Lung microvascular endothelial cell (primary cell): ENCODE measurements around the gene CELSR3. TPM values are rescaled to one million over a fixed set of nuclear protein-coding genes. Genes with fewer than 3 reads are reported as not detected.
A peak's percentile ranks its signal among the peaks of the same experiment; 100 is the strongest.

Experiments used
- DNase-seq, 2 donors: peaks; one replicate each; pipeline versions ENCODE4 v3.0.0 to v3.0.0-alpha.2; 2010; ENCODE audit warnings: low read depth in 2 of 2
- total RNA-seq: library from RNA; depleted of rRNA; stranded (reverse); fragments of >200 nt; gene quantifications from 2 replicates; pipeline ENCODE4 v1.2.1, GENCODE V29; 2014

CELSR3 gene
- total RNA-seq, 1 donor from 2014 or later, result 0.20 TPM

DNA sequence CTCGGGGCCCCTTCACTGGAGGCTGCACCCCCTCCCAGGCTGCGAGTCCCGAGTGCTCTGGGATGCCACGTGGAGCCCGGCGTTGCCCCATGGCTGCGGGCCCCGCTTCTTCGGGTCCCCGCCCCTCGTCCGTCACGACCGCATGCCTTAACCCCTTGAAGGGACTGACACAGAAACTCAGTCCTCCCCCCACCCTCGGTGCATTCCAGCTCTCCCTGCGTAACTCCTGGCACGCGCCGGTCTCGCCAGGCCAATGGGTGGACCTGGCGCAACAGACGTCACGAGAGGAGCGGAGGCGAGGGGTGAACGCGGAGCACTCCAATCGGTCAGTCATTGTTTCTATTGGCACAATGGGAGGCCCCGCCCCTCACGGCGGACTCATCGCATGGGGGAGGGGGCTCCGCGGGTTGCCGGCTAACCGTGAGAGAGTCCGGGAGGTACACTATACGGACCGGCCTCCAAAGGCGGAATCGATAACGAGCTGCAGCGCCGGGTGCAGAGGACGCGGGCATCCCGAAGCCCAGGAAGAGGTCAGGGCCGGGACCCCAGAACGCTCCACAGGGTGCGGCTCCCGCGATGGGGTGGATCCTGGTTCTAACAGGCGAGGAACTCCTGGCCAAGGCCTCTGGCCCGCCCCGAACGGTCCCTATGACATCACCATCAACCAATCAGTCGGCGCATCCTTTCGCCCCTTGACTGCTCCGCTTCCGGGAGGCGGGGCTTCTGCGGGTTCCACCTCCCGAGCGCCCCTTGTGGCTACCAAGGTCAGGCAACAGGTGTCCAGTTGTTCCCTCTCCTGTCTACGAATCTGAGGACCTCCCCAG lies 1.0 kb upstream of the CELSR3 start:
- DNase-seq, result peak; percentile 97

DNA sequence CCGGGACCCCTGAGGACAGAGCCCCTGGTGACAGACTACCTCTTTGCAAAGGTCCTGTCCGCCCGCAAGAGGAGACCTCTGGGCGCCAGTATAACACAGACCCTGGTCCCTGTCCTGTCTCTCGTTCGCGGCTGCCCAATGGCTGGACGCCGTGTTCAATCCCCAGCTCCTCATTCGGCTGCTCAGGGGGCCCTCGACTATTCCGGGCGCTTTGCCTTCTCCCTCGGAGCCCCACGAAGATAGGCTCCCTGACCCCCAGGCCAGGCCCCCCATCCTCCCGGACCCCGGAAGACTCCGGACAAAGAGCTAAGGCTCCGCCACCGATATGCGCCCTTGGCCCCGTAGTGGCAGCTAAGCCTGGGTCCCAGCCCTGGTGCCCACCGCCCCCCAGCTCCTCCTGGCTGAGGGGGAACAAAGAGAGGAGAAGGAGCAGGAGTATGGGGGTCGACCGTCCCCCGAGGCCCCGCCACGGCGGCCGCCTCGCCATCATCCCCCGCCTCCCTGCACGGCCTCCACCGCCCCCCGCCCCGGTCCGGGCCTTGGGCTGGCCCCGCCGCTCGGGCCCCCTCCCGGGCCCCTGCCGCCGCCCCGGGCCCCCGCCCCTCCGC lies 437 bp downstream of the CELSR3 start:
- DNase-seq, result no peak

DNA sequence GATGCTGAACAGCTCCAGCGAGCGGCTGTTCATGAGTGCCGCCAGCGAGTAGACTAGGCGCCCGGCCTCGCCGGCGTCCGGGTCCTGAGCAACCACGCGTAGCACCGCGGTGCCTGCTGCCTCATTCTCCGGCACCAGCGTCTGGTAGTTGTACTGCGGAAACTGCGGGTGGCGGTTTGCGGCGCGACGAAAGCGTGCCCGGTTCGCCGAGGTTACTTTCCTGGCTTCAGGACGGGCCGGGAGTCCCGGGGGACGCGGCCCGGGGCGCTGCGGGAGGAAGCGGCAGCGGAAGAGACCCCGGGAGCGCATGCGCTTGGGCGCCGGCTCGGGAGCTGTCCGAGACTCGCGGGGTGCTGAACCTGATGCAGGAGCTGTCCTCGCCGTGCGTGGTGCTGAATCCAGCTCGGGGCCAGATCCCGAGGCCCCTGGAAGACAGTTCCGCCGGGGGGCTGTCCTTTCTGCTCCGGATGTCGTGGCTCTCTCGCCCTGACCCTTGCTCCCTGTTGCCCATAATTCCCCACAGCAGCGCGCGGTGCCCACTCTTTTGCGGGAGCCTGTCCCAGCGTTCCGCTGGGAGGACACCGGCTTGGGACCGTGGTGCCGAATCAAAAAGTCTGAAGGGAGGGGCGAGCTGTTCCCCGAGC lies 1.1 kb downstream of the CELSR3 start:
- DNase-seq, result peak; percentile 44 to 69

GRCh38 chr3:48660800-48661400 lies 1.8 kb downstream of the CELSR3 start:
- DNase-seq, result no peak

DNA sequence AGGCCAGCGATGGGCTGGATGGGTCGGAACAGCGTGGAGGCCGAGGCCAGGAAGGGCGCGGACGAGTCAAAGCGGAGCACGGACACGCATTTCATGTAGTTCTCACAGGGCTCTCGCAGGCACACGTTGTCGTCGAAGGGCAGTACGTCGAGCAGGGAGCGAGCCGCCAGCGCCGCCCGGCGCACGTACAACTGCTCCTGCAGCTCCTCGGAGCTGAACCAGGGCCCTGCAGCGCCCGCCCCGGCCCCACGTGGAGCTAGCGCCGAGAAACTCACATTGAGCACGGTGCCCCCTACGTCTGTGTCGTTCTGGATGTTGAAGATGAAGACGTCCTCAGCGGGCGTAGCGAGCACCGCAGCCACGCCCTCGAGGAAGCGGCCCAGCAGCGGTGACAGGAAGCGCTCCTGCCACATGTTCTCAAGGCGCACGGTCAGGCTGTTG lies 5.8 kb downstream of the CELSR3 start:
- peak in 1 of 2 donors; percentile 17 for DNase-seq

GRCh38 chr3:48656061-48656840 lies 6.4 kb downstream of the CELSR3 start:
- peak; percentile 71 to 83 for DNase-seq

DNA sequence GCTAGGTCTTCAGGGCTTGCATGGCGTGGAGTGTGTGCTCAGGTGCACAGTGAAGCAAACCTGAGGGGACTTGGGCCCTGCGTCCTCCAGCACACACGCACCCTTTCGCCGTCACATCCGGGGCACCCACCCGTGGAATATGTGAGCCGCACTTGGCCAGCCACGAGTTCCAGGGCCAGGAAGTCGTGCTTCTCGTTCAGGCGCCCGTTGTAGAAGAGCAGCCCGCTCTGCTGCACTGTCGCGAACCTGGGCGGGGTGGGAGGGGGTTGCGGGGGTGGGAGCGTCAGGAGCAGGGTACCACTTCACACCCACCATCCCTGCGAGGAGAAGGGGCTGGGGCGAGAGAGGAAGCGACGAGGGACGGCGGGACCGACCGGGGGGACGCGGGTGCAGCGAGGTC lies 7.1 kb downstream of the CELSR3 start:
- DNase-seq, result no peak

DNA sequence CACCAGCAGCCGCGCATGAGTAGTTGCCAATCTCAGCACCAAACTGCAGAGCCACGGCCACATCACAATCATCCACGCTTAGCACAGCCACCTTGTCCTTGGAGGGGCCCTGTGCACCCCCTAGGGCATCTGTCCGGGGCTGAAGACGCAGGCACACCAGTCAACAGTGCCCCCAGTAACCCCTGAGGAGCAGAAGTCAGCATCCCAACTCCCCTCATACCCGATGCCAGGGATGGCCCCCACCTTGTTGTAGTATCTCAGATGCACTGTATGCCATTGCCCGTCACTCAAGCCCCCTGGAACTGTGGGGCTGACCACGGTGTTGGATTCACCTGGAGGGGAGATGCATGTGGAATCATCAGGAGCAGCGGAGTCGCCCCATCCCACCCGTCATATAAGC lies 7.6 kb downstream of the CELSR3 start:
- DNase-seq, result no peak

DNA sequence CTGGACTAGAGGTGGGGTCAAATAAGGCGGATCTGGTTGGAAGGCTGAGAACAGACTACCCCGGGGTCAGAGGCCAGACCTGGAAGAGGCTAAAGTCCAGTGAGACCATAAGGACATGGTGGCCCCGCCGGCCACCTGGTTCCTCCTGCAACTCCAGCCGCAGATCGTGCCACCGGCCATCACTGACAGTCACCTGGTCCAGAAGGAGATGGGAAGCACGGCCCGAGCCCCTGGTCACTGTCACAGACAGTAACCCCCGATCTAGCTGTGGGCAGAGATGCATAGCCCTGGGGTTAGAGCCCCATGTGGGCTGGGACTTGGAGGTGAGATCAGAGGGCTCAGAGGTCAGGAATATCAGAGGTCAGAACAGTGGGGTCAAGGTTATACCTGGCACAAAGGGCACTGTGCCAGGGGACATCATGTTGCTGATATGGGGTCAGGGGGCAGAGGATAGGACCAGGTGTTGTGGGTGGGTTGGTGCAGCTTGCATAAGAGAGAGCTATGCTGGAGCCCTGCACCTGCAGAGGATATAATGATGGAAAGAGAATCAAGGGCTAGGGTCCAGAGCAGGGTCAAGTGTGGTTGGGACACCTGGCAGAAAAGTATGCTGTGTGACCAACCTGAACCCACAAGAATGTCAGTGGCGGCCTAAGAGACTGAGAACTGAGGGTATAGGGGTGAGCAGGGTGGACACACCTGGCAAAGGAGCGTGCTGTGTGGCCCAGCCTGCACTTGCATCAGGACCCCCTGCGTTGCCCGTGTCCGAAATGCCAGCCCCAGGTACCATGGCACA lies 9.6 kb downstream of the CELSR3 start:
- no peak for DNase-seq

DNA sequence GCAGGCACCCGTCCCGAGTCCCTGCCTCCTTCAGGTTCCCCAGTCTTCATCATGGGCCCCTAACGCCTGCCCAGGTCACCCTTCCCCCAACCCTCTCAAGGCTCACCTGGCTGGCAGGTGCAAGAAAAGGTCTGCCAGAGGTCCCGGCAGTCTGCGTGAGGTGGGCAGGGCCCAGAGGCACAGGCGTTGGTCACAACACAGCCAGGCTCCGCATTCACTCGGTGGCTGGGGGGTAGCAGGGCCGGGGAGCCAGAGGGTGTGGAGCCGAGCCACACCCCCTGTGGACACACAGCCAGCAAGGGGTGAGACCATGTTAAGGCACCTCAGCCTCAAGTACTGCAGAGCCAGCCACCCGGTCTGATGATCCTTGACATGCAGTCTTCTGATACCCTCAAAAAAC lies 10.9 kb downstream of the CELSR3 start:
- DNase-seq, result no peak

DNA sequence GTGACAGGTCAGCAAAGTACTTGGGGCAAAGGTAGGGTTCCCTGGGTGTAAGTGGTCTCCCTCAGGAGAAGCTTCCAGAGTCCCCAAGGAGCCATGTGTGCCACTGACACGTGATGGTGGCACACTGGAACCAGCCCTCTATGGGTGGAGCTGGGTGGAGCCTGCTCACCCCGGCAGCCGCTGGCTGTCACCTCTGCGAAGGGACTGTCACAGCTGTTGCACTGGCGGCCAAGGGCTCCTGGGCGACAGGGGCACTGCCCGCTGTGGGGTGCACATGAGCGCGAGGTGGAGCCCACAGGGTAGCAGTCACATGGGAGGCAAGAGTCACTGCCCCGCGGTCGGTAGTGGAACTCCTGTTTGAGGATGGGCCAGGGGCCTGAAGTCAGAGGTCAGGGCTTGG lies 12.0 kb downstream of the CELSR3 start:
- no peak for DNase-seq

DNA sequence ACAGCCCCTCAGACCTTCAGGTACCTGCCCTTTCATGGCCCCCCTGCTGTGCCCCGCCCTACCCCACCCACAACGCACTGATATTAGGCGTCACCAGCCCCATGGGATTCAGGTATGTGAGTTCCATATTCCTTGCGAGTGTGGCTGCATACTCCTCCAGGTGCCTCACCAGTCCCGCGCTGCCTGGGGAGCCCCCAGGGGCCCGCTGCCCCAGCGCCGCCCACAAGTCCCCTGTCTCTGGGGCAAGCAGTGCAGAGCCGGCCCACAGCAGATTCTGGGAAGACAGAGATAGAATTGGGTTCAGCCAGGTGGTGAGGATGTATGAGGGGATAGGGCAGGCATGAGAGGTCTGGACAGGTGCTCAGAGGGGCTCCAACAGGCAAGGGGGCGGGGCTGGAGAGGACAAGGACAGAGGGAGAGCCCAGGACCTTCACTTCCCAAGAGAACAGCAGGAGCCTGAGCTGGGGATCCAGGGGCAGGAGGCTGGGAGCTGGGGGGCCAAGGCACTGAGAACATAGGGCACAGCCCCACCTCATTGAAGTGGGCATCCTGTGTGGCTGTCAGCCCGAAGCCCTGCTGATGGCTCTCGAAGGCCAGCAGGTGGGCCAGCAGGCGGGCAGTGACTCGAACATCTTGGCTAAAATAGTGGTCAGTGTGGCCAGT lies 14.4 kb downstream of the CELSR3 start:
- DNase-seq, result no peak

GRCh38 chr3:48647714-48648113 lies 15.0 kb downstream of the CELSR3 start:
- DNase-seq, result no peak

DNA sequence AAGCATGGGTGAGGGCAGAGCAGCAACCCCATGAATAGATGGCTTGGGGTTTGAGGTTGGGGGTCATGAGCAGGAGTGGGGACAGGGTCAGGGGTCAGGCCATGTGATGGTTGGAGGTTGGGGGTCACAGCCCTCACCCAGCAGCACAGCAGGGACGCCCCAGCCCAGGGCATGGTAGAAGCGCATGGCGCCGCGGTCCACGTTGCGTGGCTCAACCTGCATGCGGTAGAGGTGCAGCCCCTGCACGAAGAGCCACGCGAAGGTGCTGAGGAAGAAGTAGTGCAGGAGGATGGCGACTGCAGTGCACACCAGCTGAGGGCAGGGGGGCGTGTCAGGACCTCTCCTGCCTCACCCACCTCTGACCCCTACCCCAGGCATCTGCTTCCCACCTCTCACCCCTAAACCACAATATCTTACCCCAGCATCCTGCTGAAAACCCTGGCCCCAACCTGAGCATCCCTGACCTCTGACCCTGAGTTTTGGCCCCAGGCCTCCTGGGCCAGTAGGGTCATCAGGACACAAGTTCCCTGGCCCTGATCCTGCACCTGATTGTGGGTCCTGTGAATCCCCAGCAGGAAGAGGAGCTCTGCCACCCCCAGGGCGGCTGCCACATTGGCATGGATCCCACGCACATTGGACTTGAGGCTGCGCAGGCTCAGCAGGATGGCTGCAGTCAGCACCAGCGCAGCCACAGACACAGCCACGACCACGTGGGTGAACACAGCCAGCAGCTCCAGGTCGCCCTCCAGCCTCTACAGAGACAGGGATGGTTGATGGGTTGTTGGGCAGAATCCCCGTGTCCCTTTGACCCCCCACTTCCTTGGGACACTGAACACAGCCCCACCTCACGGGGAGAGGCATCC lies 17.6 kb downstream of the CELSR3 start:
- no peak for DNase-seq

DNA sequence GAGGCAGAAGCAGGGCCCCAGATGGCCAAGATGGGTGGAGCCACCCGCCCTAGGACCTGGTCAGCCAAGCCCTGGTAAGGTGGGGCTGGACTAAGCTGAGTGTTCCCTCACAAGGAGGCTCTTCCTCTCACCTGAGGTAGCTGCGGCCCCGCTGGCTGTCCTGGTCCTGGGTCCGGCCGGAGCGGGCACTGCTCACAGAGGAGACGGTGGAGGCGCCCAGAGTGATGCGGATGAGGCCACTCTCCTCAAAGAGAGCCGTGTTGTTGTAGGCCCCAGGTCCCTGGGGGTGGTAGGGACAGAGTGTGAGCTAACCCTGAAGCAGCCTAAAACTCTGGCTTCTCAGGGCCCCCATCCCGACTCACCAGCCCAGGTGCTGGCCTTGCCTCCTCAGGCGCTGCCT lies 20.1 kb downstream of the CELSR3 start:
- no peak for DNase-seq

DNA sequence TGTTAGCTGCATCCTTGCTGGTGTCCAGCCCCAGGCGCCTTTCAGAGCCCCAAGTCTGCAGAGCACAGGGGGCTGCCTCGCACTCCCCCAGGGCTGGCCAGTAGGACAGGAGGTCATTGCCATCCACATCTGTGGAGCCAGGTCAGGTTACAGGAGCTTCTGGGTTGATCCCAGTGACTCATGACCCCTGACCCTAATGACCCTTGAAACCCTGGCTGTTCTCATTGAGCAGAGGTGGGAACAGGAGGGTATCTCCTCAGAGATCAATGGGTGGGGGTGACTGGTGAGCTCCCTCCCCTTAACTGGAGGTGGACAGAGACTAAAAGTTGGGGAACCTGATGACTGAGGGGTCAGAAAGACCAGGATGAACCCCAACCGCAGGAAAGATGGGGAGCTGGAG lies 21.3 kb downstream of the CELSR3 start:
- no peak for DNase-seq

GRCh38 chr3:48639944-48640606 lies 22.6 kb downstream of the CELSR3 start:
- DNase-seq, result no peak

- no peak for DNase-seq
These were observed 25.4 kb downstream of the CELSR3 start for GRCh38 chr3:48637305-48637704.
